GM23248 (cell line): ENCODE measurements around the gene CCDC192. TPM values are rescaled to one million over a fixed set of nuclear protein-coding genes. Genes with fewer than 3 reads are reported as not detected.

Experiments used
- DNase-seq: peaks from one replicate; pipeline ENCODE4 v3.0.0-alpha.2; 2015
- H2AFZ ChIP-seq: fragments of 200-600 bp; sonication (generic); 2 replicates; pipeline ENCODE4 v1.6.1; 2016; ENCODE audit warnings: antibody characterized with exemption
- H3F3A ChIP-seq: fragments of 200-600 bp; sonication (generic); 2 replicates; pipeline ENCODE4 v1.6.1; 2016; ENCODE audit warnings: mild to moderate bottlenecking, antibody characterized with exemption, mixed run types; ENCODE audit not compliant: insufficient read depth
- H3K27ac ChIP-seq: fragments of 200-600 bp; sonication (generic); 2 replicates; pipeline ENCODE4 v1.5.1; 2016; ENCODE audit warnings: mild to moderate bottlenecking
- H3K27me3 ChIP-seq: fragments of 200-600 bp; sonication (generic); replicated peaks from 2 replicates; pipeline ENCODE4 v1.6.1; 2016; ENCODE audit warnings: mild to moderate bottlenecking; ENCODE audit not compliant: insufficient read depth
- H3K36me3 ChIP-seq: fragments of 200-600 bp; sonication (generic); 2 replicates; pipeline ENCODE4 v1.6.1; 2016; ENCODE audit warnings: low read depth, mild to moderate bottlenecking
- H3K4me1 ChIP-seq: fragments of 200-600 bp; sonication (generic); 2 replicates; pipeline ENCODE4 v1.6.1; 2016; ENCODE audit warnings: mild to moderate bottlenecking; ENCODE audit not compliant: insufficient read depth
- H3K4me2 ChIP-seq: fragments of 200-600 bp; sonication (generic); one replicate; pipeline ENCODE4 v1.6.1; 2016; ENCODE audit warnings: mild to moderate bottlenecking; ENCODE audit not compliant: unreplicated experiment
- H3K4me3 ChIP-seq: fragments of 200-600 bp; sonication (generic); 2 replicates; pipeline ENCODE4 v1.5.1; 2016; ENCODE audit warnings: mild to moderate bottlenecking
- H3K79me2 ChIP-seq: fragments of 200-600 bp; sonication (generic); 2 replicates; pipeline ENCODE4 v1.6.1; 2016; ENCODE audit warnings: mild to moderate bottlenecking; ENCODE audit not compliant: insufficient read depth
- H3K9ac ChIP-seq: fragments of 200-600 bp; sonication (generic); 2 replicates; pipeline ENCODE4 v1.6.1; 2016; ENCODE audit warnings: mild to moderate bottlenecking
- H3K9me2 ChIP-seq: fragments of 200-600 bp; sonication (generic); 2 replicates; pipeline ENCODE4 v1.6.1; 2016; ENCODE audit warnings: mixed run types, mild to moderate bottlenecking, moderate library complexity; ENCODE audit not compliant: insufficient read depth
- H3K9me3 ChIP-seq: fragments of 200-600 bp; sonication (generic); one replicate; pipeline ENCODE4 v1.6.1; 2017; ENCODE audit warnings: low read depth
- H4K20me1 ChIP-seq: fragments of 200-600 bp; sonication (generic); 2 replicates; pipeline ENCODE4 v1.6.0; 2016; ENCODE audit not compliant: insufficient read depth
- EZH2 ChIP-seq: fragments of 200-600 bp; sonication (generic); IDR thresholded peaks from 2 replicates; pipeline ENCODE4 v1.6.1; 2018; ENCODE audit warnings: antibody characterized with exemption, mild to moderate bottlenecking; ENCODE audit not compliant: insufficient read depth, poor library complexity, severe bottlenecking
- EZH2phosphoT487 ChIP-seq: fragments of 200-600 bp; sonication (generic); IDR thresholded peaks from 2 replicates; pipeline ENCODE4 v1.6.1; 2018; ENCODE audit warnings: antibody characterized with exemption, moderate library complexity, mild to moderate bottlenecking, low read depth; ENCODE audit not compliant: insufficient read depth
- WGBS, 2 experiments: methylation state at CpG; one replicate each; pipeline ENCODE4 v1.1.6; 2015 to 2017; ENCODE audit warnings: low lambda C conversion rate in 2 of 2, low coverage in 1 of 2; ENCODE audit errors: missing lambda C conversion rate in 2 of 2; 5-methylcytosine and 5-hydroxymethylcytosine counted together
- in situ Hi-C: fragments of 300-500 bp; cut with MboI; formaldehyde crosslinking; loops from 2 replicates; pipeline ENCODE4 v1.15.0; 2020
- polyA plus RNA-seq: library from polyadenylated mRNA; unstranded; fragments of >200 nt; fragmentation: Nextera tagmentation; extraction: Ambion mirVana; gene quantifications from 2 replicates; pipeline ENCODE4 v1.2.1, GENCODE V29; 2016
- total RNA-seq: library from RNA; depleted of rRNA; stranded (reverse); fragments of >200 nt; shearing (Covaris generic); gene quantifications from 2 replicates; pipeline ENCODE4 v1.2.3, GENCODE V29; 2014; rRNA removed

The CCDC192 gene
- total and polyA plus RNA-seq, 2 experiments from 2014 or later, result 0.40 TPM; not detected in 1

- TF ChIP-seq EZH2phosphoT487 (no peak), EZH2 (no peak)
- Histone ChIP-seq H2AFZ (no peak overlapping the region), H3K27me3 (no peaks in the 10 kb centered on the region), H3K4me2 (no peak overlapping the region), H3K9me2 (0 out of 2 replicates have a peak, but pooled peaks cover 3% of the 10 kb centered on the region), H3K4me1 (no peaks in the 10 kb centered on the region), H3K36me3 (no peaks in the 10 kb centered on the region), H3K9me3 (no peaks in the 10 kb centered on the region), H3K79me2 (no peaks in the 10 kb centered on the region), H3K4me3 (no peak overlapping the region), H3K9ac (no peak overlapping the region), H3K27ac (no peak overlapping the region), H4K20me1 (no peaks in the 10 kb centered on the region), H3F3A (no peaks in the 10 kb centered on the region)
- WGBS, 2 experiments, result 85 to 90% methylated on average over 4 of the region's 4 CpGs
- no peak for DNase-seq
- in situ Hi-C loops, result no loop called here
These were observed 278.3 kb downstream of the CCDC192 start for GRCh38 chr5:127981498-127981897.

GRCh38 chr5:127985811-127986325, 282.7 kb downstream of the CCDC192 start:
- no peak for DNase-seq
- H3K4me1 ChIP-seq, result peaks cover 13% of the 10 kb centered on the region
- no peak overlapping the region for H3K9ac ChIP-seq
- no peaks in the 10 kb centered on the region for H3K36me3 ChIP-seq
- peaks cover 9% of the 10 kb centered on the region for H3F3A ChIP-seq
- no peak for TF ChIP-seq EZH2
- TF ChIP-seq EZH2phosphoT487, result no peak
- no peaks in the 10 kb centered on the region for H3K9me3 ChIP-seq
- H3K9me2 ChIP-seq, result 0 out of 2 replicates have a peak, but pooled peaks cover 4% of the 10 kb centered on the region
- no peaks in the 10 kb centered on the region for H4K20me1 ChIP-seq
- H3K4me2 ChIP-seq, result no peak overlapping the region
- in situ Hi-C loops, result no loop called here
- 85 to 91% methylated on average over 7 of the region's 7 CpGs for WGBS, 2 experiments
- no peak overlapping the region for H3K27ac ChIP-seq
- H3K79me2 ChIP-seq, result no peaks in the 10 kb centered on the region
- no peaks in the 10 kb centered on the region for H3K27me3 ChIP-seq
- no peak overlapping the region for H3K4me3 ChIP-seq
- H2AFZ ChIP-seq, result no peak overlapping the region

DNA sequence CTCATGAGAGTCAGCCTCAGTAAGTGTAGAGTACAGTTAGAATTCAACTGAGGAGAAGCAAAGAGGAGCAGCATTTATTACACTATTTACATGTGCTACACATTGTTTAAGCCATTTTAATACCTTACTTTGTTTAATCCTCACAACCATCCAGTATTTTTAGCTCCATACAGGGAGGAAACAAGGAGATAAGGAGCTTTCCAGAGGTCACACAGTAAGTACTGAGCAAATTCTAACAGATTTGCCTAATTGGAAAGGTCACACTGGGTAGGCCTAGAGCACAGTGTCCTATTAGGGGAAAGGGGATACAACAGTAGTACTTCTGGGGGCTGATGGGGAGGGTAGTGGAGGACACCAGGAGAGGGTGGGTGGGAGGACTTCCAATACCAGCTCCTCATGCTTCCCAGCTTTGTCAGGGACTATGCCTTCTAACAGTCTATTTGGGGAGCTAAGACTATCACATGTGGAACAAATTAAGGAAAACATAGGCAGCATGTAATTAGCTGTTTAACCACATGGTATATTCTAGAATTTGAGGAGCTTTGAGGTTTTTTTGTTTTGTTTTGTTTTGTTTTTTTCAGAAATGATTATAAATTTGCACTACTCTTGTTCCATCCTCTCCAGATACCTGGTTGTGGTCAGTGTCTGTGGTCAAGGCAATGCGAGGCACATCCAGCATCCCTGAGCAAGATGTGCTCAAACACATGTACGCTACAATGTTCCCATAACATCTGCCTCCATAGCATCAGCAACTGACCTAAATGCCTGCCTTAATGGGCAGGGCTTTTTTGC, 284.4 kb downstream of the CCDC192 start:
- Histone ChIP-seq H2AFZ (peak overlapping the region; percentile 46; the same call in 1 of the 2 replicates), H3K36me3 (no peaks in the 10 kb centered on the region), H3K4me3 (no peak overlapping the region), H3K9me2 (0 out of 2 replicates have a peak, but pooled peaks cover 4% of the 10 kb centered on the region), H3K4me2 (no peak overlapping the region), H4K20me1 (no peaks in the 10 kb centered on the region), H3K9ac (no peak overlapping the region), H3K4me1 (peaks cover 13% of the 10 kb centered on the region), H3K79me2 (no peaks in the 10 kb centered on the region), H3F3A (peaks cover 9% of the 10 kb centered on the region), H3K27me3 (no peaks in the 10 kb centered on the region), H3K27ac (peak overlapping the region; percentile 3; the same call in 1 of the 2 replicates), H3K9me3 (no peaks in the 10 kb centered on the region)
- TF ChIP-seq EZH2phosphoT487 (no peak), EZH2 (no peak)
- in situ Hi-C loops, result no loop called here
- DNase-seq, result peak; percentile 12
- 93 to 94% methylated on average over 2 of the region's 2 CpGs for WGBS, 2 experiments

- H3K9me2 ChIP-seq, result 0 out of 2 replicates have a peak, but pooled peaks cover 4% of the 10 kb centered on the region
- no peaks in the 10 kb centered on the region for H3K79me2 ChIP-seq
- no peaks in the 10 kb centered on the region for H3K27me3 ChIP-seq
- no peaks in the 10 kb centered on the region for H4K20me1 ChIP-seq
- in situ Hi-C loops, result no loop called here
- peak overlapping the region; percentile 46 for H2AFZ ChIP-seq
- TF ChIP-seq EZH2phosphoT487, result no peak
- TF ChIP-seq EZH2, result no peak
- H3K36me3 ChIP-seq, result no peaks in the 10 kb centered on the region
- DNase-seq, result peak; percentile 72
- no peak overlapping the region for H3K9ac ChIP-seq
- peak overlapping the region; percentile 21 for H3K4me2 ChIP-seq
- peak overlapping the region; percentile 3 for H3K27ac ChIP-seq
- H3F3A ChIP-seq, result peaks cover 9% of the 10 kb centered on the region
- no peaks in the 10 kb centered on the region for H3K9me3 ChIP-seq
- H3K4me3 ChIP-seq, result no peak overlapping the region
- H3K4me1 ChIP-seq, result peaks cover 13% of the 10 kb centered on the region
These were observed 285.1 kb downstream of the CCDC192 start for GRCh38 chr5:127988146-127988760.

Other genes with a start within 250 kb of the CCDC192 start
- 51.3 and 61.2 TPM in 2 replicates for gene PRRC1, start 185.8 kb upstream of the CCDC192 start, total RNA-seq
- 64.3 and 66.1 TPM in 2 replicates for gene PRRC1, start 185.8 kb upstream of the CCDC192 start, polyA plus RNA-seq
- not detected in 2 replicates for gene CTXN3, start 54.3 kb upstream of the CCDC192 start, total RNA-seq
- not detected in 2 replicates for gene CTXN3, start 54.3 kb upstream of the CCDC192 start, polyA plus RNA-seq